K562 (cell line): ENCODE measurements around the gene ACER2. TPM values are rescaled to one million over a fixed set of nuclear protein-coding genes. Genes with fewer than 3 reads are reported as not detected.
A peak's percentile ranks its signal among the peaks of the same experiment; 100 is the strongest.

ENCODE experiments used
- ATAC-seq: fragments of 200-7000 bp; cut with Tn5 transposase; 3 replicates; pipeline ENCODE4 v1.9.1; 2020; ENCODE audit warnings: moderate library complexity
- BruUV-seq: library from RNA; stranded (reverse); fragments of 400-500 nt; replicated peaks from 2 replicates; lab custom pipeline; 2021; lab: Mats Ljungman, UMichigan
- CTCF ChIA-PET: fragments of 300-600 bp; formaldehyde crosslinking; extraction: SDS; loops from one replicate; lab custom pipeline; 2021; ENCODE audit warnings: low intra/inter-chr PET ratio; lab: Yijun Ruan, JAX
- POLR2A ChIA-PET: fragments of 300-600, 350-650 bp; sonication (Branson Sonifier 250); formaldehyde crosslinking; extraction: SDS; loops from one replicate; lab custom pipeline; 2021; ENCODE audit warnings: antibody characterized with exemption, inconsistent platforms; lab: Yijun Ruan, JAX
- DNase-seq, 4 experiments: peaks; one replicate each; pipeline versions ENCODE4 v3.0.0 to v3.0.0-alpha.2; 2011 to 2018; ENCODE audit warnings: low spot score in 3 of 4, mixed read lengths in 3 of 4; ENCODE audit errors: extremely low read depth in 1 of 4
- FAIRE-seq: peaks from 2 replicates; lab custom pipeline; 2011; peaks lifted over from hg19 to GRCh38; lab: Jason Lieb, UNC
- H2AFZ ChIP-seq: 2 replicates; pipeline ENCODE4 v1.6.0; 2011; ENCODE audit warnings: low read depth, low read length, control low read depth, inconsistent platforms
- H3K27ac ChIP-seq: fragments of 200-600 bp; 3 replicates; pipeline ENCODE4 v1.8.0; 2011; ENCODE audit warnings: low read depth, mild to moderate bottlenecking, control low read depth, inconsistent platforms, low read length, moderate library complexity, mixed read lengths; ENCODE audit errors: extremely low read depth
- H3K27me3 ChIP-seq, 2 experiments: fragments of 300-600 bp in 1 of 2; 2 replicates in 1 of 2; 3 replicates in 1 of 2; pipeline versions ENCODE4 v1.6.0 to v1.8.0; 2011; ENCODE audit warnings: inconsistent platforms in 2 of 2, low read length in 2 of 2, mild to moderate bottlenecking in 1 of 2, mixed read lengths in 1 of 2, moderate library complexity in 1 of 2; ENCODE audit not compliant: control insufficient read depth in 2 of 2, insufficient read depth in 2 of 2
- H3K36me3 ChIP-seq: fragments of 300-600 bp; 3 replicates; pipeline ENCODE4 v1.8.0; 2011; ENCODE audit warnings: mild to moderate bottlenecking, low read length, inconsistent platforms; ENCODE audit not compliant: control insufficient read depth, insufficient read depth
- H3K4me1 ChIP-seq, 2 experiments: fragments of 200-600 bp in 1 of 2; replicated peaks in 1 of 2; 2 replicates in 1 of 2; 3 replicates in 1 of 2; pipeline versions ENCODE4 v1.5.1 to v1.8.0; 2011; ENCODE audit warnings: inconsistent platforms in 2 of 2, low read length in 2 of 2, mild to moderate bottlenecking in 1 of 2, mixed read lengths in 1 of 2, moderate library complexity in 1 of 2; ENCODE audit not compliant: control insufficient read depth in 2 of 2, insufficient read depth in 2 of 2
- H3K4me2 ChIP-seq: 2 replicates; pipeline ENCODE4 v1.6.1; 2011; ENCODE audit warnings: low read length, control low read depth, inconsistent platforms, mixed read lengths; ENCODE audit not compliant: insufficient read depth
- H3K4me3 ChIP-seq: fragments of 200-600 bp; sonication (generic), shearing (Covaris generic); 2 replicates; pipeline ENCODE4 v1.5.1; 2016; ENCODE audit warnings: control low read depth, inconsistent platforms
- H3K79me2 ChIP-seq: fragments of 200-600 bp; 3 replicates; pipeline ENCODE4 v1.8.0; 2011; ENCODE audit warnings: low read length, inconsistent platforms; ENCODE audit not compliant: control insufficient read depth, insufficient read depth
- H3K9ac ChIP-seq, 2 experiments: 2 replicates each; pipeline versions ENCODE4 v1.6.0 to v1.6.1; 2011; ENCODE audit warnings: low read depth in 2 of 2, low read length in 2 of 2, control low read depth in 1 of 2, inconsistent platforms in 1 of 2, mild to moderate bottlenecking in 1 of 2, mixed read lengths in 1 of 2; ENCODE audit not compliant: insufficient read depth in 1 of 2
- H3K9me1 ChIP-seq: one replicate; pipeline ENCODE4 v1.6.0; 2011; ENCODE audit warnings: inconsistent platforms, mild to moderate bottlenecking, low read length, moderate library complexity; ENCODE audit not compliant: control insufficient read depth, insufficient read depth
- H3K9me3 ChIP-seq: replicated peaks from 2 replicates; pipeline ENCODE4 v1.5.1; 2011; ENCODE audit warnings: low read depth, low read length, inconsistent platforms; ENCODE audit not compliant: control insufficient read depth, insufficient read depth
- H4K20me1 ChIP-seq: replicated peaks from 2 replicates; pipeline ENCODE4 v1.6.1; 2011; ENCODE audit warnings: low read length, inconsistent platforms, mixed read lengths; ENCODE audit not compliant: control insufficient read depth, insufficient read depth
- CHD1 ChIP-seq: fragments of 200-600 bp; sonication (generic); IDR thresholded peaks from one replicate; pipeline ENCODE4 v1.6.1; 2012; ENCODE audit warnings: mild to moderate bottlenecking, moderate library complexity, low read length, inconsistent platforms
- KAT7 ChIP-seq: sonication (generic); formaldehyde crosslinking; IDR thresholded peaks from 2 replicates; pipeline ENCODE4 v1.8.0; 2022; ENCODE audit warnings: missing genetic modification reagents, mild to moderate bottlenecking, borderline replicate concordance
- MAFG ChIP-seq: fragments of 450-650 bp; conservative IDR thresholded peaks from 2 replicates; pipeline ENCODE4 v1.6.1; 2016; ENCODE audit warnings: missing genetic modification characterization, missing compliant biosample characterization
- PHF8 ChIP-seq: fragments of 200-600 bp; sonication (generic); IDR thresholded peaks from 2 replicates; pipeline ENCODE4 v1.6.1; 2012; ENCODE audit warnings: mixed run types, mild to moderate bottlenecking, inconsistent platforms, low read length, moderate library complexity, borderline replicate concordance
- PYGO2 ChIP-seq: fragments of 450-650 bp; IDR thresholded peaks from 2 replicates; pipeline ENCODE4 v1.6.1; 2016; ENCODE audit warnings: mild to moderate bottlenecking, missing genetic modification characterization, moderate library complexity, missing compliant biosample characterization
- RAD21 ChIP-seq, 2 experiments: fragments of 250-450 bp in 1 of 2; fragments of 450-650 bp in 1 of 2; sonication (Bioruptor Pico) in 1 of 2; formaldehyde crosslinking in 1 of 2; IDR thresholded peaks in 1 of 2; conservative IDR thresholded peaks in 1 of 2; 2 replicates each; pipeline versions ENCODE4 v1.4.0 to v1.8.0; 2020 to 2022; ENCODE audit warnings: mild to moderate bottlenecking in 2 of 2, moderate library complexity in 1 of 2
- SIN3A ChIP-seq, 2 experiments: fragments of 150-350 bp in 1 of 2; IDR thresholded peaks; 2 replicates each; pipeline ENCODE4 v1.6.1; 2011 to 2016; ENCODE audit warnings: borderline replicate concordance in 2 of 2, low read depth in 2 of 2, low read length in 2 of 2, mild to moderate bottlenecking in 2 of 2, moderate library complexity in 2 of 2; ENCODE audit not compliant: control insufficient read depth in 1 of 2
- TCF3 ChIP-seq: sonication (generic); formaldehyde crosslinking; IDR thresholded peaks from 2 replicates; pipeline ENCODE4 v1.4.0; 2020; ENCODE audit warnings: mild to moderate bottlenecking, missing genetic modification reagents
- ZFPM2 ChIP-seq: fragments of 250-450 bp; sonication (Bioruptor Pico); IDR thresholded peaks from 2 replicates; pipeline ENCODE4 v1.5.1; 2022; ENCODE audit warnings: mild to moderate bottlenecking
- ZKSCAN8 ChIP-seq: fragments of 200-800 bp; sonication (Bioruptor generic); IDR thresholded peaks from 2 replicates; pipeline ENCODE4 v1.6.1; 2016; ENCODE audit warnings: missing genetic modification characterization, missing compliant biosample characterization
- WGBS: fragments of 100-300 bp; shearing (Covaris generic); methylation state at CpG from one replicate; pipeline ENCODE4 v1.1.6; 2016; ENCODE audit warnings: low coverage, mixed read lengths; ENCODE audit not compliant: insufficient coverage; ENCODE audit errors: missing lambda C conversion rate; 5-methylcytosine and 5-hydroxymethylcytosine counted together
- in situ Hi-C: fragments of 300-500 bp; cut with MboI; formaldehyde crosslinking; loops from 4 replicates; pipeline ENCODE4 v1.15.0; 2018; ENCODE audit warnings: inconsistent platforms, mixed read lengths
- intact Hi-C: fragments of 100-400 bp; cut with micrococcal nuclease; formaldehyde crosslinking; loops from 2 replicates; pipeline ENCODE4 v1.14.2; 2022
- polyA plus RNA-seq, 8 experiments: library from polyadenylated mRNA; depleted of rRNA in 4 of 8; stranded (reverse) in 5 of 8; unstranded in 3 of 8; fragments of >200 nt; fragmentation: Nextera tagmentation in 2 of 8; fragmentation: Illumina TruSeq in 1 of 8; extraction: Ambion mirVana in 2 of 8; extraction: Trizol in 1 of 8; gene quantifications; 2 replicates each; pipeline versions ENCODE4 v1.2.1 to v1.2.3, GENCODE V29; 2011 to 2014; ENCODE audit warnings: inconsistent platforms in 1 of 8, missing spikeins in 1 of 8
- total RNA-seq, 7 experiments: library from RNA; depleted of rRNA in 6 of 7; stranded (reverse); fragments of >200 nt in 6 of 7; fragmentation: Illumina TruSeq in 2 of 7; extraction: Trizol in 2 of 7; gene quantifications; 2 replicates each; pipeline versions ENCODE4 v1.2.1 to v1.2.3, GENCODE V29; 2011 to 2021; ENCODE audit warnings: low replicate concordance in 1 of 7
- TF ChIP-seq, protein P1 (sequence below): fragments of 450-650 bp; formaldehyde crosslinking; IDR thresholded peaks from 2 replicates; pipeline ENCODE4 v1.4.0; 2020; ENCODE audit warnings: mild to moderate bottlenecking, moderate library complexity
- TF ChIP-seq, protein P2 (sequence below): fragments of 450-650 bp; IDR thresholded peaks from 2 replicates; pipeline ENCODE4 v1.6.1; 2016

The ACER2 gene
- total and polyA plus RNA-seq, 9 of the 15 experiments (the other 6 are each of a cell fraction or from before 2014, with no cell fraction given), result 0.17 to 4.6 (median 3.0) TPM

- no peak for TF ChIP-seq SIN3A (IDR thresholded peaks at IDR 0.05; ENCODE audit: borderline replicate concordance in 2 of 2, control insufficient read depth in 1 of 2, low read depth in 2 of 2, low read length in 2 of 2)
- TF ChIP-seq PYGO2, result no peak
- TF ChIP-seq RAD21 (CRISPR knock-in tag; conservative IDR thresholded peaks at IDR 0.05 in 1 of 2, IDR thresholded peaks at IDR 0.05 in 1 of 2), result 0 out of 4 replicates have a peak, but pooled peaks of 1 of the 2 experiments have one; percentile 14
- peak; percentile 35; the same call in 1 of the 2 replicates for TF ChIP-seq TCF3 (CRISPR knock-in tag)
These were observed 86.6 kb downstream of the ACER2 start (continued) for GRCh38 chr9:19495186-19496028.

DNA sequence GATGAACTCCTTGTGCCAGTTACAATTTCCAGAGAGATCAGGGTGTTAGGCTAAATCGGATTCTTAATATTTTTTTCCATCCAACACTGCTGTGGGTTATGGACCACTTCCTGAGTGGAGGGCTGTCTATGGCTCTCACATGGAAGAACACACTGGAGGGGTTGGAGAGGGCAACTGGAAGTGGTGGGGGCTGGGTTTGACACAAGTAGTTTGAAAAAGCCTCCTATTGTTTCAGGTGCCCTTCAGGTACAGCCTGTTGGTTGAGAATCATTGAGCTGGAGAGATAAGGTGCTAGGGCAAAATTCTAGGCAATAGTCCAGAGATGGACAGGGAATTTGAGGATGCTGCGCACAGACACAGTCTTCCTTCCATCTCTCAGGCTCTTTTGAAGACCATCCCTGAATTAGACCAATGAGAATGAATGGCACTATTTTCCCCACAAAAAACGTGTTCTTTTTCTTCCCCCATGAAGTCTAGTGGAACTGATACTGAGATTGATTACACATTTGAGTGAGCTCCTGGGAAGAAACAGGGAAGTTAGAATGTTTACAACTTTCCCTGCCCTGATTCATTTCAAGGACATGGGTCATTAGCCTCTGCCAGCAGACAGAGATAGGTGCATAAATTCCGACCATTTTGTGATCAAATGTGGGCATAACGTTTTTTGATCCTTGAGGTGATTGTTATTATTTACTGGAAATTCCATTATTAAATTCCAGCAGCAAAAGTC, 87.7 kb downstream of the ACER2 start:
- Histone ChIP-seq H3K9ac (no peak overlapping the region), H2AFZ (no peak overlapping the region), H3K27ac (no peak overlapping the region), H3K4me2 (no peak overlapping the region), H3K36me3 (no peaks in the 10 kb centered on the region), H3K9me3 (no peaks in the 10 kb centered on the region), H3K9me1 (no peaks in the 10 kb centered on the region), H3K4me1 (peaks cover 3 to 5% of the 10 kb centered on the region in 2 experiments; a peak in 3 of 5 replicates), H4K20me1 (no peaks in the 10 kb centered on the region), H3K27me3 (no peaks in the 10 kb centered on the region), H3K79me2 (no peaks in the 10 kb centered on the region), H3K4me3 (no peak overlapping the region)
- no TSS peak for BruUV-seq
- 7% methylated on average over 5 of the region's 5 CpGs for WGBS
- in situ Hi-C loops, result no loop called here
- TF ChIP-seq PHF8 (no peak), MAFG (tag) (no peak), CHD1 (no peak), ZFPM2 (CRISPR knock-in tag) (no peak), KAT7 (CRISPR knock-in tag) (no peak), ZKSCAN8 (CRISPR knock-in tag) (no peak)
- TF ChIP-seq, protein P1, sequence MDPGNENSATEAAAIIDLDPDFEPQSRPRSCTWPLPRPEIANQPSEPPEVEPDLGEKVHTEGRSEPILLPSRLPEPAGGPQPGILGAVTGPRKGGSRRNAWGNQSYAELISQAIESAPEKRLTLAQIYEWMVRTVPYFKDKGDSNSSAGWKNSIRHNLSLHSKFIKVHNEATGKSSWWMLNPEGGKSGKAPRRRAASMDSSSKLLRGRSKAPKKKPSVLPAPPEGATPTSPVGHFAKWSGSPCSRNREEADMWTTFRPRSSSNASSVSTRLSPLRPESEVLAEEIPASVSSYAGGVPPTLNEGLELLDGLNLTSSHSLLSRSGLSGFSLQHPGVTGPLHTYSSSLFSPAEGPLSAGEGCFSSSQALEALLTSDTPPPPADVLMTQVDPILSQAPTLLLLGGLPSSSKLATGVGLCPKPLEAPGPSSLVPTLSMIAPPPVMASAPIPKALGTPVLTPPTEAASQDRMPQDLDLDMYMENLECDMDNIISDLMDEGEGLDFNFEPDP, result no peak
- TF ChIP-seq, protein P2, sequence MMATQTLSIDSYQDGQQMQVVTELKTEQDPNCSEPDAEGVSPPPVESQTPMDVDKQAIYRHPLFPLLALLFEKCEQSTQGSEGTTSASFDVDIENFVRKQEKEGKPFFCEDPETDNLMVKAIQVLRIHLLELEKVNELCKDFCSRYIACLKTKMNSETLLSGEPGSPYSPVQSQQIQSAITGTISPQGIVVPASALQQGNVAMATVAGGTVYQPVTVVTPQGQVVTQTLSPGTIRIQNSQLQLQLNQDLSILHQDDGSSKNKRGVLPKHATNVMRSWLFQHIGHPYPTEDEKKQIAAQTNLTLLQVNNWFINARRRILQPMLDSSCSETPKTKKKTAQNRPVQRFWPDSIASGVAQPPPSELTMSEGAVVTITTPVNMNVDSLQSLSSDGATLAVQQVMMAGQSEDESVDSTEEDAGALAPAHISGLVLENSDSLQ, result no peak
- intact Hi-C loops, result no loop called here
- ATAC-seq (no peak), FAIRE-seq (no peak), DNase-seq (no peak)
- CTCF ChIA-PET, result no interaction called here
- POLR2A ChIA-PET, result interaction anchor here (0.6 kb wide), 1 partner anchor 128 kb away, joined by 3 read pairs; no protein-coding TSS in a partner anchor
